NCI-H128 (cell line): Measurements from ENCODE around the gene MRPL2.

ENCODE experiments used
- DNase-seq: peaks from one replicate; lab custom pipeline; 2025; ENCODE audit not compliant: unreplicated experiment; lab: John Stamatoyannopoulos, UW

MRPL2 gene

GRCh38 chr6:43059168-43060033 lies at the start of gene MRPL2, which contains the start of gene KLC4:
Gene MRPL2, minus strand, starts transcription at chr6:43059434. Its CDS starts 53 bp downstream, at chr6:43059381.
Gene KLC4, plus strand, starts transcription at chr6:43059631. Its CDS starts 1,705 bp downstream, at chr6:43061336.
- peak; percentile 97 for DNase-seq

- DNase-seq: no peak
Measured at GRCh38 chr6:43107344-43108062, 48.3 kb upstream of the MRPL2 start.

- DNase-seq: no peak
Measured at GRCh38 chr6:43105538-43106222, 46.4 kb upstream of the MRPL2 start.

- no peak for DNase-seq
Measured at GRCh38 chr6:43103253-43103876, 44.1 kb upstream of the MRPL2 start.

- DNase-seq: no peak
Measured at GRCh38 chr6:43101497-43101896, 42.3 kb upstream of the MRPL2 start.

GRCh38 chr6:43097502-43097901 lies 38.3 kb upstream of the MRPL2 start:
- DNase-seq: no peak

GRCh38 chr6:43097098-43097489 lies 37.9 kb upstream of the MRPL2 start:
- no peak for DNase-seq

- no peak for DNase-seq
Measured at GRCh38 chr6:43096451-43097097, 37.3 kb upstream of the MRPL2 start.

- DNase-seq: no peak
Measured at GRCh38 chr6:43095939-43096338, 36.7 kb upstream of the MRPL2 start.

- DNase-seq: no peak
Measured at GRCh38 chr6:43093436-43094289, 34.4 kb upstream of the MRPL2 start.

- no peak for DNase-seq
Measured at GRCh38 chr6:43092635-43093034, 33.4 kb upstream of the MRPL2 start.

GRCh38 chr6:43091436-43091991 lies 32.3 kb upstream of the MRPL2 start:
- DNase-seq: no peak

GRCh38 chr6:43091020-43091419 lies 31.8 kb upstream of the MRPL2 start:
- no peak for DNase-seq

- peak; percentile 7 for DNase-seq
Measured at GRCh38 chr6:43090559-43090956, 31.3 kb upstream of the MRPL2 start.

GRCh38 chr6:43089874-43090558 lies 30.8 kb upstream of the MRPL2 start:
- no peak for DNase-seq

GRCh38 chr6:43089467-43089866 lies 30.2 kb upstream of the MRPL2 start:
- no peak for DNase-seq

GRCh38 chr6:43088654-43089056 lies 29.4 kb upstream of the MRPL2 start:
- no peak for DNase-seq

- no peak for DNase-seq
Measured at GRCh38 chr6:43086022-43086658, 26.9 kb upstream of the MRPL2 start.
